Astrocyte (in vitro differentiated cells and primary cell): ENCODE results near the gene GNB2. TPM values are rescaled to one million over a fixed set of nuclear protein-coding genes. Genes with fewer than 3 reads are reported as not detected.
A peak's percentile ranks its signal among the peaks of the same experiment; 100 is the strongest.
"Not testable (repeated sequence)": the region's sequence is repeated elsewhere in the genome, so short reads cannot be mapped to it uniquely, and the experiment has no call there.

ENCODE experiments used
- DNase-seq: peaks from one replicate; pipeline ENCODE4 v3.0.0-alpha.2; 2010; ENCODE audit warnings: low read depth
- FAIRE-seq: peaks from 2 replicates; lab custom pipeline; 2011; peaks lifted over from hg19 to GRCh38; lab: Jason Lieb, UNC
- H2AFZ ChIP-seq: 2 replicates; pipeline ENCODE4 v1.6.0; 2012; ENCODE audit warnings: low read depth, low read length, inconsistent platforms
- H3K27ac ChIP-seq: 2 replicates; pipeline ENCODE4 v1.5.1; 2011; ENCODE audit warnings: low read depth, low read length, inconsistent platforms
- H3K27me3 ChIP-seq: 2 replicates; pipeline ENCODE4 v1.6.0; 2011; ENCODE audit warnings: low read length, inconsistent platforms; ENCODE audit not compliant: insufficient read depth
- H3K36me3 ChIP-seq: 2 replicates; pipeline ENCODE4 v1.5.1; 2011; ENCODE audit warnings: low read length, inconsistent platforms; ENCODE audit not compliant: insufficient read depth
- H3K4me1 ChIP-seq: 2 replicates; pipeline ENCODE4 v1.5.1; 2011; ENCODE audit warnings: low read length, inconsistent platforms; ENCODE audit not compliant: insufficient read depth
- H3K4me2 ChIP-seq: 2 replicates; pipeline ENCODE4 v1.6.0; 2012; ENCODE audit warnings: low read length, inconsistent platforms
- H3K4me3 ChIP-seq: 2 replicates; pipeline ENCODE4 v1.5.1; 2011; ENCODE audit warnings: low read depth, mild to moderate bottlenecking, low read length, inconsistent platforms; ENCODE audit not compliant: insufficient read depth
- H3K79me2 ChIP-seq: 2 replicates; pipeline ENCODE4 v1.6.0; 2012; ENCODE audit warnings: mild to moderate bottlenecking, low read length, inconsistent platforms; ENCODE audit not compliant: insufficient read depth
- H3K9ac ChIP-seq: 2 replicates; pipeline ENCODE4 v1.6.0; 2012; ENCODE audit warnings: mild to moderate bottlenecking, low read length, inconsistent platforms
- H3K9me3 ChIP-seq: 2 replicates; pipeline ENCODE4 v1.5.1; 2012; ENCODE audit warnings: low read depth, mild to moderate bottlenecking, low read length, inconsistent platforms; ENCODE audit not compliant: insufficient read depth
- H4K20me1 ChIP-seq: 2 replicates; pipeline ENCODE4 v1.6.0; 2012; ENCODE audit warnings: low read length, inconsistent platforms; ENCODE audit not compliant: insufficient read depth
- H3K27ac Mint-ChIP-seq: one replicate; pipeline ENCODE4 v1.8.0; 2021; ENCODE audit warnings: mild to moderate bottlenecking, mixed read lengths; ENCODE audit not compliant: unreplicated experiment
- H3K27me3 Mint-ChIP-seq: one replicate; pipeline ENCODE4 v1.8.0; 2021; ENCODE audit warnings: low read depth, mixed read lengths; ENCODE audit not compliant: unreplicated experiment
- H3K36me3 Mint-ChIP-seq: one replicate; pipeline ENCODE4 v1.8.0; 2021; ENCODE audit warnings: low read depth, mixed read lengths; ENCODE audit not compliant: unreplicated experiment
- H3K4me1 Mint-ChIP-seq: one replicate; pipeline ENCODE4 v1.8.0; 2021; ENCODE audit warnings: low read depth, mixed read lengths; ENCODE audit not compliant: unreplicated experiment
- H3K4me3 Mint-ChIP-seq: one replicate; pipeline ENCODE4 v1.8.0; 2021; ENCODE audit warnings: mild to moderate bottlenecking, moderate library complexity, mixed read lengths; ENCODE audit not compliant: unreplicated experiment
- H3K9me3 Mint-ChIP-seq: one replicate; pipeline ENCODE4 v1.8.0; 2021; ENCODE audit warnings: mild to moderate bottlenecking, mixed read lengths; ENCODE audit not compliant: unreplicated experiment
- CTCF ChIP-seq: IDR thresholded peaks from 2 replicates; pipeline ENCODE4 v1.5.1; 2011; ENCODE audit warnings: low read depth, mild to moderate bottlenecking, inconsistent platforms, low read length, moderate library complexity; ENCODE audit not compliant: insufficient read depth
- EZH2 ChIP-seq: IDR thresholded peaks from 2 replicates; pipeline ENCODE4 v1.6.1; 2012; ENCODE audit warnings: mild to moderate bottlenecking, low read length, inconsistent platforms; ENCODE audit not compliant: insufficient read depth
- total RNA-seq: library from RNA; stranded (reverse); gene quantifications from 2 replicates; pipeline ENCODE4 v1.2.1, GENCODE V29; 2021

GNB2 gene
- total RNA-seq, 1 donor from 2014 or later, result 274 TPM

DNA sequence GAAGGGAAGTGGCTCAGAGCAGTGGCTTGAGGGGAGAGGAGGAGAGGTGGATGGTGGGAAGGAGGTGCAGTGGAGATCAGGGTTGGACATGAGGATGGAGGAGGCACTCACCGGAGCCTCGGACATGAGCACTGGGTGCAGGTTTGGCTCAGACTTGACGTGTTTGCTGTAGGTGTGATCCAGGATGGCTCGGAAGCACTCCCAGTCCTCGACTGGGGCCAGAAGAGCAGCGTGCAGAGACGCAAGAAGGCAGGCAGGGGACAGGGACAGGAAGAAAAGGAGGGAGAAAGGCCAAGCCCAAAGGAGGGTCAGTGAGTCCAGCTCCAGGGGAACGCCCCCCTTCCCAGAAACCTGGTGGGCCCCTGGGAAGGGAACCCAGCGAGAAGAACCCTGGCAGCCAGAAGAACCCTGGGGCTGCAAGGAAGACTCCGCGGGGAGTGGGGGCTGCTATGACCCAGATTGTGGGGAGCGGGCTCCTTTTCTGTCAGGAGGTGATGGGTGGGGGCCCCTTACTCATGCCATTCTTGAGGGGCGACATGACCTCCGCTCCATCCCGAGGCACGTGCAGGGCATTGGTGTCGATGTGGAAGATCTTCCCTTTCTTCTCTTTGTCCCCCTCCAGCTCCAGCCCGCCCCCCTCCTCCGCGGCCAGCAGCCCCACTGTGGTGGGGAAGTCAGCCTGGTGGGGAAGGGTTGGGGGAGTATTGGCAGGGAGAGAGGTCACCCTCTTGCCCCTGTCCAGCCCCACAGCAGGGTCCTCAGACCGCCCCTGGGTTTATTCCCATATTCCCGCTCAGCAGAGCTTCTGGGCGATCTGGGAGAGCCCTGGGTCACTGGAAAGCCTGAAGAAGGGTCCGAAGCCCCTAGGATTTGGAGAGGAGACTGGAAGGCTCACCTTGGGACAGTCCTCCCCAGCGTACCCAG lies 18.4 kb upstream of the GNB2 start:
- H4K20me1 ChIP-seq, result no peaks in the 10 kb centered on the region
- peaks cover 2% of the 10 kb centered on the region for H3K36me3 Mint-ChIP-seq
- DNase-seq (no peak), FAIRE-seq (no peak)
- H3K27me3 ChIP-seq, result peaks cover 3% of the 10 kb centered on the region
- no peaks in the 10 kb centered on the region for H3K9me3 Mint-ChIP-seq
- no peaks in the 10 kb centered on the region for H3K79me2 ChIP-seq
- H3K27me3 Mint-ChIP-seq, result peaks cover 34% of the 10 kb centered on the region
- no peaks in the 10 kb centered on the region for H3K36me3 ChIP-seq
- no peak overlapping the region for H2AFZ ChIP-seq
- no peak for TF ChIP-seq EZH2
- no peak for TF ChIP-seq CTCF
- H3K27ac Mint-ChIP-seq, result no peak overlapping the region
- H3K4me2 ChIP-seq, result no peak overlapping the region
- no peak overlapping the region for H3K4me3 Mint-ChIP-seq
- H3K9ac ChIP-seq, result no peak overlapping the region
- H3K27ac ChIP-seq, result no peak overlapping the region
- no peaks in the 10 kb centered on the region for H3K4me1 ChIP-seq
- no peak overlapping the region for H3K4me3 ChIP-seq
- no peaks in the 10 kb centered on the region for H3K9me3 ChIP-seq
- H3K4me1 Mint-ChIP-seq, result no peaks in the 10 kb centered on the region

GRCh38 chr7:100655908-100656674 lies 17.4 kb upstream of the GNB2 start, which contains the start of gene ACTL6B:
Gene ACTL6B, minus strand, starts transcription at chr7:100656448. Its CDS starts 94 bp downstream, at chr7:100656354.
- H3K9me3 ChIP-seq, result no peaks in the 10 kb centered on the region
- H3K4me3 ChIP-seq, result no peak within 1 kb of the TSS
- no peak within 1 kb of the TSS for H3K27ac Mint-ChIP-seq
- H3K36me3 Mint-ChIP-seq, result peaks cover 2% of the 10 kb centered on the region
- FAIRE-seq (no peak), DNase-seq (no peak)
- no peak within 1 kb of the TSS for H3K9ac ChIP-seq
- H3K4me1 ChIP-seq, result no peaks in the 10 kb centered on the region
- H4K20me1 ChIP-seq, result no peaks in the 10 kb centered on the region
- H3K4me1 Mint-ChIP-seq, result no peaks in the 10 kb centered on the region
- TF ChIP-seq EZH2, result peak; percentile 33
- TF ChIP-seq CTCF, result no peak
- peaks cover 36% of the 10 kb centered on the region for H3K27me3 Mint-ChIP-seq
- H3K27me3 ChIP-seq, result peaks cover 3% of the 10 kb centered on the region
- no peaks in the 10 kb centered on the region for H3K36me3 ChIP-seq
- no peak within 1 kb of the TSS for H3K27ac ChIP-seq
- H3K79me2 ChIP-seq, result no peaks in the 10 kb centered on the region
- H3K4me3 Mint-ChIP-seq, result no peak within 1 kb of the TSS
- H2AFZ ChIP-seq, result no peak within 1 kb of the TSS
- peak within 1 kb of the TSS; percentile 39 for H3K4me2 ChIP-seq
- H3K9me3 Mint-ChIP-seq, result no peaks in the 10 kb centered on the region

- FAIRE-seq, H3K79me2 ChIP-seq, H3K36me3 Mint-ChIP-seq, H3K27ac ChIP-seq, H3K4me1 ChIP-seq, H3K4me2 ChIP-seq, H3K4me3 ChIP-seq, H3K9me3 ChIP-seq, H3K9me3 Mint-ChIP-seq, H3K36me3 ChIP-seq, H3K27me3 ChIP-seq, H3K9ac ChIP-seq, H3K4me1 Mint-ChIP-seq, H4K20me1 ChIP-seq, H3K27ac Mint-ChIP-seq, H3K4me3 Mint-ChIP-seq, DNase-seq, H2AFZ ChIP-seq: not testable (repeated sequence)
- peaks cover 29% of the 10 kb centered on the region for H3K27me3 Mint-ChIP-seq
Measured at GRCh38 chr7:100662194-100662776, 11.3 kb upstream of the GNB2 start.
